Effector memory CD8-positive, alpha-beta T cell (primary cell): ENCODE data around the gene RGMB.

Source experiments
- ATAC-seq: fragments of 150-1000 bp; cut with Tn5 transposase; replicated peaks from 2 replicates; pipeline ENCODE4 v1.10.0; 2021; ENCODE audit warnings: mild to moderate bottlenecking, moderate library complexity
- DNase-seq, 3 experiments: peaks; one replicate each; pipeline ENCODE4 v3.0.0; 2021
- H3K27ac Mint-ChIP-seq, 2 donors: one replicate each; pipeline ENCODE4 v1.8.0; 2022; ENCODE audit warnings: mild to moderate bottlenecking in 2 of 2, mixed read lengths in 2 of 2, moderate library complexity in 2 of 2
- H3K27me3 Mint-ChIP-seq, 2 donors: one replicate each; pipeline ENCODE4 v1.8.0; 2022; ENCODE audit warnings: mixed read lengths in 2 of 2
- H3K36me3 Mint-ChIP-seq: one replicate; pipeline ENCODE4 v1.8.0; 2022; ENCODE audit warnings: mild to moderate bottlenecking, moderate library complexity, mixed read lengths; ENCODE audit not compliant: insufficient read depth
- H3K4me1 Mint-ChIP-seq, 2 donors: one replicate each; pipeline ENCODE4 v1.8.0; 2022; ENCODE audit warnings: low read depth in 2 of 2, mixed read lengths in 2 of 2
- H3K4me3 Mint-ChIP-seq, 2 donors: one replicate each; pipeline ENCODE4 v1.8.0; 2022; ENCODE audit warnings: mild to moderate bottlenecking in 2 of 2, mixed read lengths in 2 of 2, moderate library complexity in 2 of 2
- H3K9me3 Mint-ChIP-seq, 2 donors: one replicate each; pipeline ENCODE4 v1.8.0; 2022; ENCODE audit warnings: mixed read lengths in 2 of 2

RGMB gene

DNA sequence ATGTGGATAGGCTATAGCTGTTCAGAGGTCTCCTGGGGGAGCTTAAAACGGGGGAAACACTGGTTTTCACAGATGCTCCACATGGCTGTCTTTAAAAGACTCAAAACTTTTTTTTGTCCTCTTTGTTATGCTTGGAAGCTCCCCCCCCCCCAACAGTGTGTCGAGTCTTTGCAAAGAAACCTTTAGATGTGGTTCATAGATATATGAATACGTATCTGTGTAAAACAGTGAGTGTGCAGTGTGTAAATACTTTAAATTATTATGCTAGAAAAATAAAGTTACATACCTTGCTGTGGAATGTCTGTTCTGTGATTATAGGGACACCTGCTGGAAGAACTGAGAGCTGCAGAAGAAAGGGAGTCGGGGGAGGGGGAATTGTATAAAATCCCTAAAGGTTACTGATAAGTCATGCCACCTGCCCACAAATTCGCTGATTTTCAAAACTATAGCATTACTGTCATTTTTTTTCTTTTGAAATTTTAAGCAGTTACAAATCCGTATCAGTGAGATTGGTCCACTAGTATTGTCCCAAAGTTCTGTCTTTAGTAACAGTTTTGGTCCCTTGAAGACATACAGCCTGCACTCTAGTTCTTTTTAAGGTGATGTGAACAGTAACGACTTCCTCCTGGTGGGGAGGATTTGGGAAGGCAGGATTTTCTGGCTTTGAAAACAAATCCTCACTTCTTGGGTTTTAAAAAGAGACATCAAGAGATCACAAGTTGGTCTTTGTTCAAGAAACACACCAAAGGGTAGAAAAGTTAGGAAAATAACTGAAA is 22.9 kb downstream of the RGMB start:
- peaks cover 3 to 14% of the 10 kb centered on the region in 2 donors for H3K27me3 Mint-ChIP-seq
- no peaks in the 10 kb centered on the region for H3K4me1 Mint-ChIP-seq
- ATAC-seq, result peak; percentile 66
- H3K36me3 Mint-ChIP-seq, result no peaks in the 10 kb centered on the region
- H3K4me3 Mint-ChIP-seq, result no peak overlapping the region
- H3K9me3 Mint-ChIP-seq, result no peaks in the 10 kb centered on the region
- peak; percentile 29 to 33 (median 33) for DNase-seq
- H3K27ac Mint-ChIP-seq, result no peak overlapping the region

DNA sequence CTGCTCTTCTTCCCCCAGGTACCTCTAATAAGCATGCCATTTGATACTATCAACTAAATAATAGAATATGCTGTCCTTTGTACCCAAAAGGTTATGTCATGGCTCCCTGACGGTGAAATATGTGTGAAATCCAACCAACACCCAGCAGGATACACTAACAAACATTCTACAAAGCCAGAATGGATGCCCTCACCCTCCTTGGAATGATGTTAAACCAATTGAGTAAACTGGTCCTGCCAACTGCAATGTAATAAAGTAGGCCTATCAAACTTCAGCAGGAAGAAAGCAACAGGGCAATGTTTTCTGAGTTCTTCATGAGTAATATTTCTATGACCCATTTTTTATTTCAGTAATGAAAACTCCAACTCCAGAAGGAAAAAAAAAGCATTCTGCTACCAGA is 24.9 kb downstream of the RGMB start:
- H3K9me3 Mint-ChIP-seq, result no peaks in the 10 kb centered on the region
- H3K27me3 Mint-ChIP-seq, result peaks cover 0 to 5% of the 10 kb centered on the region in 2 donors
- no peak overlapping the region for H3K4me3 Mint-ChIP-seq
- H3K27ac Mint-ChIP-seq, result no peak overlapping the region
- H3K4me1 Mint-ChIP-seq, result no peaks in the 10 kb centered on the region
- no peaks in the 10 kb centered on the region for H3K36me3 Mint-ChIP-seq
- ATAC-seq (no peak), DNase-seq (no peak)

DNA sequence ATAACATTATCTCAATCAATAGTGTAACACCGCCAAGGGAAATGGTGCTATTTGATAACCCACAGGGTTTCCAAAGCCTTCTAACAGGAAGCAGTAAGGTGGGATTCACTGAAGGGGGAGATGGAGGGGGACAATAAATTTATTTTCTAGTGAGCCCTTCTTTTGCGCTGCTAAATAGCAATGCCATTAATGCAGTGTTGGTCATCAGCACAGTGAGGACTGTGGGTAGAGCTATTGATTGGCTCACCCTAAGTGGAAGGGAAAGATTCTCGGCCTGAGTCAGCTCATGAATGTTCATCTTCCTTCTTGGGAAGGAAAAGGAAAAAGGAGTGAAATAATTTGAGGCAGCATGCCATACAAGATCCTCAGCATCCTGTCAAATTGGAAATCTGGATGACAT is 25.4 kb downstream of the RGMB start:
- no peak overlapping the region for H3K4me3 Mint-ChIP-seq
- H3K9me3 Mint-ChIP-seq, result no peaks in the 10 kb centered on the region
- H3K36me3 Mint-ChIP-seq, result no peaks in the 10 kb centered on the region
- H3K27ac Mint-ChIP-seq, result no peak overlapping the region
- DNase-seq (no peak), ATAC-seq (no peak)
- H3K27me3 Mint-ChIP-seq, result peaks cover 0 to 5% of the 10 kb centered on the region in 2 donors
- H3K4me1 Mint-ChIP-seq, result no peaks in the 10 kb centered on the region

DNA sequence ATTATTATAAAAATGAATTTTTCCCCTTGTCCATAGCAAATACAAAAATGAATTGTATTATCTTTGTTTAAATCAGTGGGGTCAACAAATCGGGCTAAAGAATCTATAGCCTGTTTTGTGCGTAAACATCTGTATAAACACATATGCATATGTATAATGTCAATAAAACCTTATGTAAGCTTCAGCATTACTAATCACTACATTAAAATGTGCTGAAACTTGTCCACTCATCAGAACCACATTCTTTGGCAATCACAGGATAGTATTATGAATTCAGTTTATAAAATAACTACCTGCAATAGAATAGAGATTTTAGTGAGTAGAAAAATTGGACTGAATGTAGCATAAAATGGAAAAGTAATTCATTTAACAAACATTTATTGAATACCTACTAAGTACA is 30.6 kb downstream of the RGMB start:
- Mint-ChIP-seq H3K4me1 (no peaks in the 10 kb centered on the region), H3K27me3 (peaks cover 0 to 5% of the 10 kb centered on the region in 2 donors), H3K36me3 (no peaks in the 10 kb centered on the region), H3K27ac (no peak overlapping the region), H3K9me3 (peaks cover 0 to 5% of the 10 kb centered on the region in 2 donors), H3K4me3 (no peak overlapping the region)
- ATAC-seq (no peak), DNase-seq (no peak)

DNA sequence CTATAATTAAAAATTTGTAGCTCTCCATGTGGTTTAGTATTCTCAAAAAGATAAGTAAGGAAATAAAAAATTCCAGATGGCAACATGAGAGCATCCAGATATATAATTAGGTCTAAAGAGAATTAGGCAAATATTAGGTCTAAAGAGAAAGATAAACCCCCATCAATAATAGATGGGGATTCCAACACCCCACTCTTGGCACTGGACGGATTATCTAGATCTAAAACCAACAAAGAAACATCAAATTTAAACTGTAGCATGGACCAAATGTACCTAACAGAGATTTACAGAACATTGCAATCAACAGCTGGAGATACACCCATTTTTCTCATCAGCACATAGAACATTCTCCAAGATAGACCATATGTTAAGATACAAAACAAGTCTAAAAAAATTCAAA is 31.6 kb downstream of the RGMB start:
- Mint-ChIP-seq H3K4me1 (no peaks in the 10 kb centered on the region), H3K4me3 (no peak overlapping the region), H3K9me3 (peaks cover 0 to 5% of the 10 kb centered on the region in 2 donors)

DNA sequence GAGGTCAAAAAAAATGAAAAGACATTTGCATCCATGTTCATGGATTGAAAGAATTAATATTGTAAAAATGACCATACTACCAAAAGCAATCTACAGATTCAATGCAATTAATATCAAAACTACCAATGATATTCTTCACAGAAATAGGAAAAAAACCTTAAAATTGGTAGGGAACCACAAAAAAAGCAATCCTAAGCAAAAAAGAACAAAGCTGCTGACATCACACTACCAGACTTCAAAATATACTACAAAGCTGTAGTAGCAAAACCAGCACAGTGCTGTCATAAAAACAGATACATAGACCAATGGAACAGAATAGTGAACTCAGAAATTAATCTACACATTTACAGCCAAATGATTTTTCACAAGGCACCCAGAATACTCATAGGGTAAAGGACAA is 34.3 kb downstream of the RGMB start:
- Mint-ChIP-seq H3K27ac (no peak overlapping the region), H3K4me1 (no peaks in the 10 kb centered on the region), H3K4me3 (no peak overlapping the region), H3K36me3 (no peaks in the 10 kb centered on the region), H3K9me3 (peaks cover 0 to 5% of the 10 kb centered on the region in 2 donors), H3K27me3 (no peaks in the 10 kb centered on the region)
- no peak for DNase-seq
- ATAC-seq, result no peak

More for the DNA sequence above, 31.6 kb downstream of the RGMB start:
- Mint-ChIP-seq H3K27me3 (peaks cover 0 to 5% of the 10 kb centered on the region in 2 donors), H3K36me3 (no peaks in the 10 kb centered on the region), H3K27ac (no peak overlapping the region)
- ATAC-seq (no peak), DNase-seq (no peak)

DNA sequence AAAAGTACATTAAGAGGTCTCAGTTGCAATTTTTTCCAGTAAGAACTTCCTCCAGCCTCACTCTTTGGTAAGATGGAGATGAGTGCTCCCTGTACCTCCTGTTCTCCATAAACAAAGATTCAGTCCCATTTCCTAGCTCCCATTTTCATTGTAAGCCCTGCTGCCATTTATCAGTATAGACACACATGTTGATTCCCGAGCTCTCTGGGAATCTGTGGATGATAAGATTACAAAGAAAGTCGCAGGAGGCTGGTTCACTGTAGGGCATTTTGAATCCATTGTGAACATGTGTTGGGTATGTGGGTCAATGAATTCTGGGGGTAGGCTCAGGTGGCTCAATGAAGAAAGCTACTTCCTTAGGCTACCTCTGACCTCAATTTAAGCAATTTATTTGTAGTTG is 36.7 kb downstream of the RGMB start:
- no peaks in the 10 kb centered on the region for H3K4me1 Mint-ChIP-seq
- peaks cover 0 to 4% of the 10 kb centered on the region in 2 donors for H3K9me3 Mint-ChIP-seq
- no peak for DNase-seq
- H3K36me3 Mint-ChIP-seq, result no peaks in the 10 kb centered on the region
- no peak for ATAC-seq
- H3K27me3 Mint-ChIP-seq, result no peaks in the 10 kb centered on the region
- H3K4me3 Mint-ChIP-seq, result no peak overlapping the region
- H3K27ac Mint-ChIP-seq, result no peak overlapping the region

DNA sequence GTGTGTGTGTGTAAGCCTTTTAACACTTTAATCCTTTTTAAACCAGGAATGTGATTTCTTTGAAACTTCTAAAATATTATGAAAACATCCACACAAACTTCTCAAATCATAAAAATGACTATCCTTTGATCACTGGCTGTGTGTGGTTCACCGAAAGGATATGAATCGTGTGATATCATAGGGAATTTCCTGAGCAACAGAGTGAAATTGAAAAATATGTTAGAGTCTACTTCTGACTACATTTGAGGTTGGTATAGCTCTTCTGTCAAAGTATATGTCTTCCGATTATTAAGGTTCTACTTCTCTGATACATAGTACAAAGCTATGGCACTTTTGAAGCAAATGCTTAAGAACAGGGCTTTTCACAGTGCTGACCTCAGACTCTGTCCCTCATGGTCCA is 40.3 kb downstream of the RGMB start:
- H3K4me3 Mint-ChIP-seq, result no peak overlapping the region
- no peaks in the 10 kb centered on the region for H3K9me3 Mint-ChIP-seq
- no peak overlapping the region for H3K27ac Mint-ChIP-seq
- H3K27me3 Mint-ChIP-seq, result no peaks in the 10 kb centered on the region
- ATAC-seq (no peak), DNase-seq (no peak)
- no peaks in the 10 kb centered on the region for H3K4me1 Mint-ChIP-seq
- no peaks in the 10 kb centered on the region for H3K36me3 Mint-ChIP-seq

DNA sequence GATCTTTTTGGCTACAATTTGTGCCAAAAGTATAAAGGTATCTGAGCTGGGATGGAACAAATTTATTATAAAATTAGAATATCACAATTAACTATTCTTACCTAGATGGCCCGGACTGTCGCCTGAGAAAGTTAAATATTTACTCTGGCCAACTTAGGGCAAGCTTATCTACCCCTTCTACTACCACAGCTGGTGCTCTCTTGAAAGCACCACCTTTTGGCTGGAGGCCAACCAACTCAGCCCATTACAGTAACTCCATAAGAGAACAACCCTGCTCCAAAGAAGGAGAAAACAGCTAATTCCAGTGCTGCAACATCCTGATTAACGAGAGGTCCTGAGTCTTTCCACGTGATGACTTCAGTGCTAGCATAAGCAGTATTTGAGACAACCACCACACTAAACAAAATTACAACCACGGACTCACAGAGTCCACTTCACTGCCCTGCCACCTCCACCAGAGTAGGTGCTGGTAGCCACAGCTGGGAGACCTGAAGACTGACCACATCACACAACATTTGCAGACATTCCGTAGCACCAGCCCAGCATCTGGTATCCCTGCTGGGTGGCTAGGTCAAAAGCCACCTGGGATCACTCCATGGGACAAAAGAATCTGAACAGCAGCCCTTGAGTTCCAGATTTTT is 43.2 kb downstream of the RGMB start:
- Mint-ChIP-seq H3K4me3 (no peak overlapping the region), H3K4me1 (no peaks in the 10 kb centered on the region), H3K36me3 (no peaks in the 10 kb centered on the region), H3K27me3 (no peaks in the 10 kb centered on the region), H3K27ac (no peak overlapping the region), H3K9me3 (no peaks in the 10 kb centered on the region)
- DNase-seq (no peak), ATAC-seq (no peak)

DNA sequence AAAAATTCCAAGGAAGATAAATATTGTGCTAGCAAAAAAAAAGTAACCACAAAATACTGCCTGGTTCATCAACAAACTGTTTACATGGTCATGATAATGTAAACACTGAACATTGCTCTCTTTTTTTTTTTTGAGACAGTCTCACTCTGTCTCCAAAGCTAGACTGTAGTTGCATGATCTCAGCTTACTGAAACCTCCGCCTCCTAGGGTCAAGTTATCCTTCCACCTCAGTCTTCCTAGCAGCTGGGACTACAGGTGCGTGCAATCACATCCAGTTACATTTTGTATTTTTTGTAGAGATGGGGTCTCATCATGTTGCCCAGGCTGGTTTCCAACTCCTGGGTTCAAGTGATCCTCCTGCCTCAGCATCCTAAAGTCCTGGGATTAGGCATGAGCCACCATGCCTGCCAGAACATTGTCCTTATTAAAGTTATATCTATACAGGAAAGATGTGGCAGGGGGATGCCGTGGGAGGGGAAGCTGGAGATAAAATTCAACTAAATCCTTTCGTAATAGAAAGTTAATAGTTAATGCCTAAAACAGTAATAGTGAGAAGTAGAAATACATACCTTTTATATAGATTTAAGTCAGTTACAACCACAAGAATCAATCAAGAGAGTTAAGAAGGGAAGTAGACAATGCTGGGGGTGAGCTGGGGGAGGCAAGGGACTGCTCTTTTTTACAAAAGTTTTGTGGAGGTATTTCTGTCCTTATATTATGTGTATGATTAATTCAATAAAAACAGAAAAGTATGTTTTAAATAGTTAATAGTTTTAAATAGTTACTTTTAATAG is 52.3 kb downstream of the RGMB start:
- no peaks in the 10 kb centered on the region for H3K9me3 Mint-ChIP-seq
- DNase-seq, result no peak
- peaks cover 2% of the 10 kb centered on the region for H3K36me3 Mint-ChIP-seq
- H3K4me3 Mint-ChIP-seq, result no peak overlapping the region
- no peak overlapping the region for H3K27ac Mint-ChIP-seq
- H3K4me1 Mint-ChIP-seq, result no peaks in the 10 kb centered on the region
- H3K27me3 Mint-ChIP-seq, result no peaks in the 10 kb centered on the region
- no peak for ATAC-seq

DNA sequence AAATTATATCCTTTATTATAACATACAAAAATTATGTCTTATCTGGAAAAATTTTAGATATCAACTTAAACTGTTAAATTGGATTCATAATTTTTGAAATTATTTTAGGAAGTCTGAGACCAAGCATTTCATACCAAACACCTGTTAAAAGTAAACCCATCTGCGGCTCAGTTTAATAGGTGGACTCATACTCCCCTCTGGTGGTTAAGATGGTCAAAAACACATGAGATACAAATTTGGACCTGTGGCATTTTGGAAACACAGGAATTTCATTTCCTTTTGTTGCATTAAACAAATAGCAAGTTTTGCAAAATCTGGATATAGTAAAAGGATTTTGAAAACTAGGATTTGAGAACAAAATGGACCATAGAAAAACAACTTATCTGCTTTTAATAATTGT is 53.7 kb downstream of the RGMB start:
- H3K27me3 Mint-ChIP-seq, result no peaks in the 10 kb centered on the region
- H3K9me3 Mint-ChIP-seq, result no peaks in the 10 kb centered on the region
- ATAC-seq (no peak), DNase-seq (no peak)
- no peaks in the 10 kb centered on the region for H3K4me1 Mint-ChIP-seq
- H3K27ac Mint-ChIP-seq, result no peak overlapping the region
- H3K36me3 Mint-ChIP-seq, result peaks cover 2% of the 10 kb centered on the region
- no peak overlapping the region for H3K4me3 Mint-ChIP-seq

DNA sequence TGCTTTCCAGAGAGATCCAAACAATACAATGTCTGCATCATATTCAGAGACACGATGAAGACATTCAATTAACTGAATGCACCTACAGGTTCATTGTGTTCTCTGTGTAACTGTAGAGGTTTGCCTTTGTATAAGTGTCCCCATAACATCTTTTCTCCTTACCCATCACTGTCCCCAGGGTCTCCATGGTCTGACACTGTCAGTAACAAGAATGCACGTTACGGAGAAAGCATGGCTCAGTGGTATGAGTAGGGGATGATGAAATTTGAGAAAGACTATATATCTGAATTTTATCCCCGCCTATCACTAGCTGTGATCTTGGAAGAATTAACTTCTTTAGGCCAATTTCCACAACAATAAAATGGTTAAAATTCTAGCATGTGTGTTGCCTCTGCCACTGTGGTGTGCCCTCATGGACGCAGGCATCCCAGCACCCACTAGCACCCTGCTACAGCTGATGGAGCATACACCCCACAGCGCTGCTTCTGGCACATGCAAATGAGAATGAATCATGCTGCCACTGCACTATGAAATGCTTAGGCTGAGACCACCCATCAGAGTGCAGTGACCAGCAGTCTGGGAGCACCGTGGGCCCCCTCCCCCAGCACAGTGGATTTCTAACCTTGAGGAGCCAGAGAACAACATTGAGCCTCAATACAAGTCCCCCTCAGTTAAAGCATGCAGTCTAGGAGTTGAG is 54.3 kb downstream of the RGMB start:
- H3K27me3 Mint-ChIP-seq, result no peaks in the 10 kb centered on the region
- H3K9me3 Mint-ChIP-seq, result no peaks in the 10 kb centered on the region
- H3K4me3 Mint-ChIP-seq, result no peak overlapping the region
- DNase-seq, result no peak
- no peaks in the 10 kb centered on the region for H3K4me1 Mint-ChIP-seq
- no peak overlapping the region for H3K27ac Mint-ChIP-seq
- no peak for ATAC-seq
- H3K36me3 Mint-ChIP-seq, result peaks cover 2% of the 10 kb centered on the region

DNA sequence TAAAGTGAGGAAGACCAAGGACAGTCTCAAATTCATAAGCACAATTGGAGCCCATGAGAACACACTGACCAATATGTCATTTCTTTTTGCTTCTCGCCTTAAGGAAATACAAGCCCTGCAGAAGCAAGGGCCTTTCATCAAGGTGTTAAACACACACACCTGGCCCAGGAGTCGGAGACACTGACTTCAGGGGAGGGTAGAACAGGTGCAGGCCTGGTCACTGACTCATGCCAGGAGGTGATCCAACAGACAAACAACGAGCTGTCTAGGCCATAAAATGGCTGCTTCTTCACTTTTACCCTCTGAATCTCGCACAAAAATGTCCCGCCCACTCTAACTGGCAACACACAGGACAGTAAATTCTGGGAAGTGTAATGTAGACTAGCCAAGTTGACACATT is 62.7 kb downstream of the RGMB start:
- Mint-ChIP-seq H3K36me3 (peaks cover 3% of the 10 kb centered on the region), H3K9me3 (no peaks in the 10 kb centered on the region)
- ATAC-seq, result no peak

More for the DNA sequence above, 62.7 kb downstream of the RGMB start:
- no peak for DNase-seq
- Mint-ChIP-seq H3K27ac (no peak overlapping the region), H3K27me3 (no peaks in the 10 kb centered on the region), H3K4me3 (no peak overlapping the region), H3K4me1 (peaks cover 3% of the 10 kb centered on the region in 2 donors)
